A673 (cell line): Measurements from ENCODE around the gene SNRNP25. TPM values are rescaled to one million over a fixed set of nuclear protein-coding genes. Genes with fewer than 3 reads are reported as not detected.

Source experiments
- BruUV-seq: library from RNA; stranded (reverse); fragments of 400-500 nt; replicated peaks from 2 replicates; lab custom pipeline; 2021; lab: Mats Ljungman, UMichigan
- CTCF ChIA-PET: fragments of 300-600 bp; sonication (Branson Sonifier 250); formaldehyde crosslinking; loops from one replicate; lab custom pipeline; 2022; ENCODE audit warnings: antibody characterized with exemption; lab: Charles Lee
- POLR2A ChIA-PET: fragments of 300-600 bp; sonication (Branson Sonifier 250); formaldehyde crosslinking; loops from one replicate; lab custom pipeline; 2022; ENCODE audit warnings: antibody characterized with exemption; ENCODE audit not compliant: low non-redundant PET; lab: Charles Lee
- DNase-seq: peaks from one replicate; pipeline ENCODE4 v3.0.0-alpha.2; 2015; ENCODE audit warnings: low spot score
- H3K27ac ChIP-seq: fragments of 200-600 bp; sonication (generic); 2 replicates; pipeline ENCODE4 v1.5.1; 2016; ENCODE audit warnings: mixed run types, low read depth, mild to moderate bottlenecking, mixed read lengths, antibody characterized with exemption, low read length; ENCODE audit not compliant: poor library complexity, severe bottlenecking
- H3K27me3 ChIP-seq: fragments of 200-600 bp; sonication (generic); replicated peaks from 2 replicates; pipeline ENCODE4 v1.6.1; 2017; ENCODE audit warnings: mixed run types, low read depth, mild to moderate bottlenecking, mixed read lengths, antibody characterized with exemption, low read length; ENCODE audit not compliant: insufficient read depth, poor library complexity
- H3K36me3 ChIP-seq: fragments of 200-600 bp; sonication (generic); 2 replicates; pipeline ENCODE4 v1.6.1; 2016; ENCODE audit warnings: mixed run types, mild to moderate bottlenecking, mixed read lengths, antibody characterized with exemption, low read length; ENCODE audit not compliant: insufficient read depth, poor library complexity, severe bottlenecking
- H3K4me1 ChIP-seq: fragments of 200-600 bp; sonication (generic); 2 replicates; pipeline ENCODE4 v1.6.1; 2017; ENCODE audit warnings: mixed run types, mild to moderate bottlenecking, mixed read lengths, antibody characterized with exemption, low read length; ENCODE audit not compliant: insufficient read depth, poor library complexity, severe bottlenecking
- H3K4me3 ChIP-seq: fragments of 200-600 bp; sonication (generic); 2 replicates; pipeline ENCODE4 v1.5.1; 2016; ENCODE audit warnings: low read depth, mixed run types, mild to moderate bottlenecking, mixed read lengths, low read length; ENCODE audit not compliant: poor library complexity, severe bottlenecking
- H3K9me3 ChIP-seq: fragments of 200-600 bp; sonication (generic); 2 replicates; pipeline ENCODE4 v1.6.1; 2016; ENCODE audit warnings: mixed run types, low read depth, mild to moderate bottlenecking, mixed read lengths, antibody characterized with exemption, low read length; ENCODE audit not compliant: poor library complexity, severe bottlenecking
- EZH2 ChIP-seq: fragments of 200-600 bp; sonication (generic); IDR thresholded peaks from 2 replicates; pipeline ENCODE4 v1.6.1; 2017; ENCODE audit warnings: borderline replicate concordance, low read depth, mild to moderate bottlenecking, mixed read lengths, antibody characterized with exemption, low read length; ENCODE audit not compliant: poor library complexity, severe bottlenecking
- intact Hi-C: fragments of 100-400 bp; cut with micrococcal nuclease; formaldehyde crosslinking; loops from one replicate; pipeline ENCODE4 v1.10.0; 2022; ENCODE audit not compliant: unreplicated experiment
- total RNA-seq: library from RNA; stranded (reverse); gene quantifications from 2 replicates; pipeline ENCODE4 v1.2.3, GENCODE V29; 2021
- TF ChIP-seq, protein P1 (sequence below): fragments of 300-800, 200-600 bp; sonication (generic); conservative IDR thresholded peaks from 2 replicates; pipeline ENCODE4 v1.5.1; 2017; ENCODE audit warnings: low read depth, mild to moderate bottlenecking, antibody characterized with exemption, low read length, moderate library complexity, mixed read lengths

The SNRNP25 gene
- total RNA-seq, 1 experiment from 2014 or later, result 54.9 TPM

DNA sequence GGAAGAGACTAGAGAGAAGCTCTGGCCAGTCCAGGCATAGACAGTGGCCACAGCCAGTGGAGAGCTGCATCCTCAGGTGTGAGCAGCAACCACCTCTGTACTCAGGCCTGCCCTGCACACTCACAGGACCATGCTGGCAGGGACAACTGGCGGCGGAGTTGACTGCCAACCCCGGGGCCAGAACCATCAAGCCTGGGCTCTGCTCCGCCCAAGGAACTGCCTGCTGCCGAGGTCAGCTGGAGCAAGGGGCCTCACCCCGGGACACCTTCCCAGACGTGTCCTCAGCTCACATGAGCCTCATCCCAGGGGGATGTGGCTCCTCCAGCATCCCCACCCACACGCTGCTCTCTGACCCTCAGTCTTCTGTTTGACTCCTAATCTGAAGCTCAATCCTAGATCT, 15.6 kb downstream of the SNRNP25 start:
- H3K9me3 ChIP-seq, result no peaks in the 10 kb centered on the region
- TF ChIP-seq, protein P1, sequence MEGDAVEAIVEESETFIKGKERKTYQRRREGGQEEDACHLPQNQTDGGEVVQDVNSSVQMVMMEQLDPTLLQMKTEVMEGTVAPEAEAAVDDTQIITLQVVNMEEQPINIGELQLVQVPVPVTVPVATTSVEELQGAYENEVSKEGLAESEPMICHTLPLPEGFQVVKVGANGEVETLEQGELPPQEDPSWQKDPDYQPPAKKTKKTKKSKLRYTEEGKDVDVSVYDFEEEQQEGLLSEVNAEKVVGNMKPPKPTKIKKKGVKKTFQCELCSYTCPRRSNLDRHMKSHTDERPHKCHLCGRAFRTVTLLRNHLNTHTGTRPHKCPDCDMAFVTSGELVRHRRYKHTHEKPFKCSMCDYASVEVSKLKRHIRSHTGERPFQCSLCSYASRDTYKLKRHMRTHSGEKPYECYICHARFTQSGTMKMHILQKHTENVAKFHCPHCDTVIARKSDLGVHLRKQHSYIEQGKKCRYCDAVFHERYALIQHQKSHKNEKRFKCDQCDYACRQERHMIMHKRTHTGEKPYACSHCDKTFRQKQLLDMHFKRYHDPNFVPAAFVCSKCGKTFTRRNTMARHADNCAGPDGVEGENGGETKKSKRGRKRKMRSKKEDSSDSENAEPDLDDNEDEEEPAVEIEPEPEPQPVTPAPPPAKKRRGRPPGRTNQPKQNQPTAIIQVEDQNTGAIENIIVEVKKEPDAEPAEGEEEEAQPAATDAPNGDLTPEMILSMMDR, result no peak
- no peak for TF ChIP-seq EZH2
- BruUV-seq, result no TSS peak
- CTCF ChIA-PET, result interaction anchor here (1.9 kb wide), 1 partner anchor 28 kb away, joined by 4 read pairs; no protein-coding TSS in a partner anchor
- H3K27me3 ChIP-seq, result no peaks in the 10 kb centered on the region
- H3K36me3 ChIP-seq, result no peaks in the 10 kb centered on the region
- no peak for DNase-seq
- no peak overlapping the region for H3K4me3 ChIP-seq
- intact Hi-C loops, result no loop called here
- POLR2A ChIA-PET, result no interaction called here
- H3K27ac ChIP-seq, result no peak overlapping the region
- peaks cover 9% of the 10 kb centered on the region for H3K4me1 ChIP-seq

DNA sequence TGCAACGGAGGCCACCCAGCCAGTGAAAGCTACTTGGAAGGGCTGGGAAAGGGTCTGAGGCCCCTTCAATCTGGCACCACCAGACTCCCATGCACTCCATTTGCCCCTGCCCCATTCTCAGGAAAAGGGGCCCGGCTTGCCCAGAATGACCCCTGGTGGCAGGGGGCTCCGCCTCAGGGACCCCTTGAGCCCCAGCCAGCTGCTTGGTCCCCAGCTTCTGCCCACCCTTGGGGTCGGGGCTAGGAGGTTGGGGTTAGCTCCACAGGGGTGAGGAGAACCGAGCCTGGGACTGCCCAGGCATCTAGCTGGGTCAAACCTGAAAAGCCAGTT, 17.5 kb downstream of the SNRNP25 start:
- no peak for TF ChIP-seq EZH2
- TF ChIP-seq, protein P1, result no peak
- no peaks in the 10 kb centered on the region for H3K27me3 ChIP-seq
- BruUV-seq, result no TSS peak
- no peak overlapping the region for H3K27ac ChIP-seq
- no peaks in the 10 kb centered on the region for H3K9me3 ChIP-seq
- peak overlapping the region; percentile 55 for H3K4me3 ChIP-seq
- CTCF ChIA-PET, result no interaction called here
- POLR2A ChIA-PET, result no interaction called here
- intact Hi-C loops, result no loop called here
- no peak for DNase-seq
- H3K4me1 ChIP-seq, result peaks cover 16% of the 10 kb centered on the region
- H3K36me3 ChIP-seq, result no peaks in the 10 kb centered on the region

DNA sequence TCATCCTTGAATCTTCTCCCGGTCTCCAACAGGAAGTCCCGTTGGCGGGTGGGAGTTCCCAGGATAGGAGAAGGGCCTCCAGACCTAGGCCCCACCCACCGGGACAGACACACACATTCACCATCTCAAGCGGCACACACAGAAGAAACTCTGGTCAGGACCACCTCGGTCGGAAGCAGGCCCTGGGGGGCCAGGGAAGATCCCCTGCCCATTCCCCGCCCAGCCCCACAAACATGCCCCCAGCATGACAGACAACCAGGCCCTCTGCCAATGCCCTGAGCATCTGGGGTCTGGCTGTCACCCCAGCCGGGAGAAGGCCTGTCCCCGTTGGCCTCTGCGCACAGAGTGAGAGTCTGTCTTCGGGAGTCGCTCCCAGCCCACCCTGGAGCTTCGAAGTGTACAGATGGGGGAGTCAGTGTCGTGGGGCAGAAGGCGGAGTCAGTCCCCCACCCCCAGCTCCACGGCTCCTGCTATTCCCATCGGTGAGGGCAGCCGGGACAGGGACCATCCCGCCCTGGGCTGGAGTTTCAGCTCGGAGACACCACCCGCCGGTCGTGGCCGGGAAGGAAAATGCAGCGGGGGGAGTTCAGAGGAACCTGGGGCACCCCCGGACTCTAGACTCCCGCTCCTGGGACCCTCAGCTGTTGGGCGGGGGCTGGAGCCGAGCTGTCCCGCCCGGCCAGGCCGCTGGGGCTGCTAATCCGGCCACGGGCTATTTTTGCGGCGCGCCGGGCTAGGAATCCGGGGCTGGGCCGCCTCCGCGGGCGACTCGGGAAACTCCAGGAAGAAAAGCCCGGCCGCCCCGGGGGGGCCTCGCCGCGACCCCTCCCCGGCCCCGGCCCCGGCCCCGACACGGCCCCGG, 18.1 kb downstream of the SNRNP25 start:
- ChIA-PET POLR2A (no interaction called here), CTCF (interaction anchor here (1.2 kb wide), 1 partner anchor 18 kb away, joined by 3 read pairs; the partner anchor contains the start of genes POLR3K and SNRNP25)
- H3K27me3 ChIP-seq, result no peaks in the 10 kb centered on the region
- no TSS peak for BruUV-seq
- TF ChIP-seq, protein P1, result 0 out of 2 replicates have a peak, but pooled peaks have one; percentile 20
- no peak for TF ChIP-seq EZH2
- no peaks in the 10 kb centered on the region for H3K36me3 ChIP-seq
- intact Hi-C loops, result no loop called here
- H3K4me1 ChIP-seq, result peaks cover 22% of the 10 kb centered on the region
- peak overlapping the region; percentile 55 for H3K4me3 ChIP-seq
- H3K27ac ChIP-seq, result no peak overlapping the region
- DNase-seq, result peak; percentile 63
- no peaks in the 10 kb centered on the region for H3K9me3 ChIP-seq
